SHP77 (cell line): ENCODE results near the gene CAPN6.

ENCODE experiments used
- DNase-seq, 2 experiments: peaks; one replicate each; lab custom pipeline; 2025; lab: John Stamatoyannopoulos, UW

The CAPN6 gene, protein sequence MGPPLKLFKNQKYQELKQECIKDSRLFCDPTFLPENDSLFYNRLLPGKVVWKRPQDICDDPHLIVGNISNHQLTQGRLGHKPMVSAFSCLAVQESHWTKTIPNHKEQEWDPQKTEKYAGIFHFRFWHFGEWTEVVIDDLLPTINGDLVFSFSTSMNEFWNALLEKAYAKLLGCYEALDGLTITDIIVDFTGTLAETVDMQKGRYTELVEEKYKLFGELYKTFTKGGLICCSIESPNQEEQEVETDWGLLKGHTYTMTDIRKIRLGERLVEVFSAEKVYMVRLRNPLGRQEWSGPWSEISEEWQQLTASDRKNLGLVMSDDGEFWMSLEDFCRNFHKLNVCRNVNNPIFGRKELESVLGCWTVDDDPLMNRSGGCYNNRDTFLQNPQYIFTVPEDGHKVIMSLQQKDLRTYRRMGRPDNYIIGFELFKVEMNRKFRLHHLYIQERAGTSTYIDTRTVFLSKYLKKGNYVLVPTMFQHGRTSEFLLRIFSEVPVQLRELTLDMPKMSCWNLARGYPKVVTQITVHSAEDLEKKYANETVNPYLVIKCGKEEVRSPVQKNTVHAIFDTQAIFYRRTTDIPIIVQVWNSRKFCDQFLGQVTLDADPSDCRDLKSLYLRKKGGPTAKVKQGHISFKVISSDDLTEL

DNA sequence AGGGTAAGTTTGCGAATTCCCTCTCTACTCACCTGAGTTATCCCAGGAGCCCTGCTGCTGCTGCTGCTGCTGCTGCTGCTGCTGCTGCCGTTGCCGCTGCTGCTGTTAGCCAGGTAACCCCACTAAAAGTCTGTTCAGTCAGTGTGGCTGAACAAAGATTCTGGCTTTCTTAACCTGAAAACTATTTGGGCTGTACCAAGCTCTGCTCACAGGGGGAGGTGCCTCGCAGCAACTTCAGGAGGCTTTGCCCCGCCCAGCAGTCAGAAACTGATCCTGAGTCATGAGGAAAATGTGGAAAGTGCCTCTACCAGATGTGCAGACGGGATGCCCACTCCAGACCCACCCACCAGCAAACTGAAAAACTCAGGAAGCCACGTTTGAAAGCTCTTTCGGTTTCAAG lies at the start of gene CAPN6:
CAPN6 (minus strand) TSS at position 145 of the 400 bp plus-strand sequence. CDS start 6,547 bp downstream, outside the sequence.
- DNase-seq: no peak

DNA sequence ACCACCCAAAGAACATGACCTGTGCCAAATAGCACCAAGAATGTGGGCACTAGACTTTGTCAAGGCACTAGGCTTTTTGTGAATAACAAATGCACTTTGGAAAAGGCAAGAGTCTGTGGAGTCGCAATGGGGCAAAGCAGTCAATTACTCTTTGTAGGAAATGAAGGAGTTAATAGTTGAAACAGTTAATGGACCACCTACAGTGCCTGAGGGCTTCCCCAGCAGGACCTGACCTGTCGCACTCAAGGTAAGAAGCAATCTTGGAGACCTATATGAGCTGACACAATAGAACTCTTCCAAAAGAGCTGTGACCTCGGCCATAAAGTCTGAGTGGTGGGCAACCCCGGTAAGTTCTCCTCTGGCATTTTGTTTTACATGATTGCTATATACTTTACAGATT lies 49.2 kb upstream of the CAPN6 start:
- no peak for DNase-seq

DNA sequence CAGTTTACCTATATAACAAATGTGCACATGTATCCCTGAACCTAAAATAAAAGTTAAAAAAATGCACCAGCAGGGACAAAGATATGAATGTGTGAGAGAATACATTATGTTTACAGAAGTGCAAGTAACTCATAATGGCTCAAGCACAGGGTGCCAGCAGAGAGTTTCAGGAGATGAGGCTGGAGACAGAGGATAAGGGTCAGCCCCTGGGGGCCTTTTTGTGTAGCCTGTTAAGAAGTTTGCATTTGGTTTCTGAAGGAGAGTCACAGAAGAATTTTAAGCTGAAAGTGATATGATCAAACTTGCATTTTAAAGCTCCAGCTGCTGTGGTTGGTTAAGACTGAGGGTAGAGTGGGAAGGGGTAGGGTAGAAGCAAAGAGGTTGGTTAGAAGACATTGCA lies 48.6 kb upstream of the CAPN6 start:
- no peak for DNase-seq

DNA sequence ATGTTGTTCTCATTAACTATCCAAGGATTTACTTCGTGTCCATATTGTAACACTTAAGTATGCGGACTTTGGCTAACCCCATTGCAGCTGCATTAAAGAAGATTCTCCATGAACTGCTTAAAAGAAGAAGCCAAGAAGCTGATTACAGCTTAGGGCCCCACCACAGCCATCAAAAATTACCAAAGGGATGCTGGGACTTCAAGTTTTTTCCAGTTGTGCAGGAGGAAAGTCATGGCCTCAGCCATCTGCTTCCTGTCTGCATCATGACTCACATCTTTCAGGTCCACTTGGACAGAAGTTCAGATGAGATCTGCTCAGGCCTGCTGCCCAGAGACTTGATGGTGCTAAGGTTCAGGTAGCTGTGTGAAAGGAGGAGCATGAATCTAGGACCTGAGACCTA lies 38.8 kb upstream of the CAPN6 start:
- DNase-seq: no peak

DNA sequence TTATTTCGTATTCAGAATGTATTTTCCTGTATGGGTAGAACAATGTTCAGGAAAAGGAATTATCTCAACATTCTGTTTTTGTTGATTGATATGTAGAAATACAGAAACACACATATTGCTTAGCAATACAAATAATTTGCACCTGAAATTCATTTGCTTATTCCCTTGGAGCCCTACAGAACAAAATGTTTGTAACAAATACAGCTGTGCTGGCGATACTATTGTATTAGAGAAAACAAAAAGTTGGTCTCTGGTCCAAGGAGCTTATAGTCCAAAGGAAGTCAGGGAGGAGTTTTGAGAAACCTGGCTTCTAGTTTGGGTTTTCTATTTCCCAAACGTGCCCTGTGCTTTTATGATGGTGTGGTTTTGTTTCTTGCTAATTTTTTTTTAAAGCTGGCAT lies 37.8 kb upstream of the CAPN6 start:
- DNase-seq: no peak

DNA sequence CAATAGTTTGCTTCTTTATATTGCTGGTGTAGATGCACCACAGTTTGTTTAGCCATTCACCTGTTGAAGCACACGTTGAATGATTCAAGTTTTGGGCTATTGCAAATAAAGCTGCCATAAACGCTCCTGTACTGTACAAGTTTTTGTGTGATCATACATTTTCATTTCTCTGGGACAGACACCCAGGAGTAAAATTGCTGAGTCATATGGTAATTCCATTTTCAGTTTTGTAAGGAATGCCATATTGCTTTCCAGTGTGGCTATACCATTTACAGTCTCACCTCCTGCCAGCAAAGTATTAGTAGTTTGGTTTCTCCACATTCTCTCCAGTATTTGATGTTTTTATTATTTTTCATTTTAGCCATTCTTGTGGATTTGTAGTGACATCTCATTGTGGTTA lies 32.0 kb upstream of the CAPN6 start:
- DNase-seq: no peak

DNA sequence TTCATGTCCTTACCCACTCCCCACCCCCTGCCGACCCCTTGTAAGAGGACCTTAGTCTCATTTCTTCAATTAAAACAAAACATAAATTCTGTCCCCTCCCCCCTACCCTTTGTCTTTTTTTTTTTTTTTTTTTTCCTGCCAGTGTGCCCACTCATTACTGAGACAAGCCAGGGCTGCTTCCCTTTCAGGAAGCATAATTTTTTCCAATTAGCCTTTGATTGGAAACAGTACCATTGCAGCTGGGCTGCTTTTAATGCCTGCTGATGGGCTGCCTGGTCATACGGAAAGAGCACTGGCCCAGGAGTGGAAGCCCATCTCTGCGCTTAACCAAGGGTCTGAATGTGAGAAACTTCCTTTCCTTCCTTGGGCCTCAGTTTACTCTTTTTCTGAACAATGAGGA lies 18.6 kb upstream of the CAPN6 start:
- no peak for DNase-seq

DNA sequence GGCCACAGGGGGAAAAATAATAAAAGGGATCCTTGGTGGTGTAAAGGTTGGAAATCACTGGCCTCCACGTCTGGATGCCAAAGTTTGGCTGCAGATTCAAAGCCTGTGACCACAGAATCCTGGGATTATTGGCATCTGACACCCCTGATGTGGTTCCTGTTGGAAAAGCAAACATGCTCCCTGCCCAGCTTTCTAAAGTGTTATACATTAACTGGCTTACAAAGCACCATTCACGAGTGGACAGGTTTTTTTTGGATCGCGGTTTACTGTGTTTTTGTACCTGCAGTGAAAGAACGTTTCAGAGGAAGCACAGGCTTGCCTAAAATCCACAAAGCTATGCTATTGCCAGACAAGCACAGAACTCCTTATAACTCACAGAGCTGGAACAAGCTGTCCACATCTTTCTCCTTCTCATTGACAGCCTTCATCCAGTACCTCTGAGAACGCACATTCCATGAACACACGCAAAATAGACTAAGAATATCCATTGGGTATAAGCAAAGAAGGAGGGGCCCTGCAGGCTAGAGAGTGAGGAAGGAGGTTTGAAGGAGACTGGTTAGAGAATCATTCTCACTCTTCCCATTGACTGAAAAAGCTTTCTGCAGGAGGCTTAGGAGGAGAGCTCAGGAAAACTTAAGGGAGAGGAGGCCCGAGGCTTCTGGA lies 14.5 kb upstream of the CAPN6 start:
- DNase-seq: no peak

DNA sequence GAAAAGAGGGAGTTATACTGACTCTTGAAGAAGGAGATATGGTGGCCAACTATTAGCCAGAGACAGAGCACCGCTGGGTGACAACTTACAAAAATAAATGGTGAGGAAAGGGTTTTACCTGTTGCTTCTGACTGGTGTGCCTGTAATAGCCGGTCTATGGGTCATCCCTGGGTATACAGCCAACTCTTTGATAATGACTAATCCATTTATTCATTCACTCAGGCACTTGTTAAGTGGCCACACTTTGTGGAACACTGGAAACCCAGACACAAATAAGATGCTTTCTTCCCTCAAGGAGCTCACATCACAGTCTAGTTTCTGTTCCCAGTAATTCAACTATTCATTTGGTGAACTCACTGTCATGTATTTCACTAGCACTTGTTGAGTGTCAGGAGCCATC lies 13.2 kb upstream of the CAPN6 start:
- no peak for DNase-seq

DNA sequence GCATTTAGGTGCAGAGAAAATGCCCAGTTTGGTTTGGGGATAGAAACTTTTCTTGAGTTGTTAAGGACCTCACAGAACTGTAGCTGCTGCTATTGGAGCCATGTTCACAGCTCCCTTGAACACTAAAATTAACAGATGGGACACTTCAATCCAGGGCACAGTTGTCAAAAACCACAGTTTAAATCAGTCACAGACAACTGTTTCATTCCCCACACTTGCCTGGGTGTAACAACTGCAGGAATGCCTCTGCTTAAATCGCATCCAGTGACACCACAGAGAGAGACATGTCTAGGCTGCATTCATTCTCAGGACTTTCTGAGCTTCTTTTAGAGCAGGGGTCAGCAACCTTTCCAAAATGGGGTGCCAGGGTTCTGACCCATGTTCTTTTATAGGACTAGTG lies 12.7 kb upstream of the CAPN6 start:
- no peak for DNase-seq

DNA sequence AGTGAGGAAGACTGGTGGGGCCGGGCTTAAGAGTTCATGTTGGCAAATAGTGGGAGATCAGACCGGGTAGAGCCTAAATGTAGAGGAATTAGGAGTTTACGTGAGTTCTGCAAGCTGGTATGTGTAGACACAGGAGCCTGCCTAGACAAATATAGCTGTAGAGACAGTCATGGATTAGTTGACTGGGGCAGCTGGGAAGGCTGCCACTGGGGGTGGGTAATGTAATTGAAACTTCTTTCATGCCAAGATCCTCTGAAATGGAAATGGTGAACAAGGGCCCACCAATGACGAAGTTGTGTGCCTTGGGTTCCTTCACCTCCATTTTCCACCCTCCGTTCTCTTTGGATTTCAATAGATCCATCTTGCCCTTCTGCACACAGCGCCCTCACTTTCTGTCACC lies 11.9 kb upstream of the CAPN6 start:
- no peak for DNase-seq

DNA sequence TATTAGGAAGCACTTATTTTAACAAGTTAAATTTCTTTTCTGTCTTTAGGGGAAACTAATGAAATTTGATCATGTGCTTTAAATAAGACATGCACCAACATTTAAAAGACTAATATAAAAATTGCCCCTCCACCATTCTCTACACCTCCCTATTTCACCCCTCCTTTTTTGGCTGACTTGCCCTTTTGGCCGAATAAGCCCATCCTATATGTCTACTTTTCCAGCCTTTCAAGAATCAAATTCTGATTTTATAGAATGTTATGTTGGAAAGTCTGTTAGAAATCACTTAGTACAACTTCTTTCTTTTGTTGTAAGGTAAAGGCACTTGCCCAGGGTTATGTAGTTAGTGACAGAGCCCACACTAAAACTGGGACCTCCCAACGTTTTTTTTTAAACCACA lies 1.8 kb downstream of the CAPN6 start:
- DNase-seq: no peak

DNA sequence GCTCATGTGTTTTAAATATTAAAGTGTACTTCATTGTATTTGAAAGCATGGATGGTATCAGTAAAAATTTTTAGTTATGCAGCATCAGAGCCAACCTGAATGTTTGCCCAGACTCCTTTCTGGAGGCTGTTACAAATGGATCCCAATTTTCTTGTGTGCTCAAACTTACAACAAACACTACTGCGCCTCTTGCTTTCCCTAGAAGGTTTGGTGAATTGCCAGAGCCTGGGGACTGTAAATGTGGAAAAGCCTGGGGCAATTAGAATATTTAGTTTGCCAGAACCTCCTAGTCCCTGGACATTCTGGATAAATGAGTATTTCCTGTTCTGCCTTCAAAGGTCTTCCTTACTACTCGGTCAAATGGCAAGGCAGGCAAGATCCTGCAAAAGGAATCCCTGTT lies 4.8 kb downstream of the CAPN6 start:
- DNase-seq: no peak

DNA sequence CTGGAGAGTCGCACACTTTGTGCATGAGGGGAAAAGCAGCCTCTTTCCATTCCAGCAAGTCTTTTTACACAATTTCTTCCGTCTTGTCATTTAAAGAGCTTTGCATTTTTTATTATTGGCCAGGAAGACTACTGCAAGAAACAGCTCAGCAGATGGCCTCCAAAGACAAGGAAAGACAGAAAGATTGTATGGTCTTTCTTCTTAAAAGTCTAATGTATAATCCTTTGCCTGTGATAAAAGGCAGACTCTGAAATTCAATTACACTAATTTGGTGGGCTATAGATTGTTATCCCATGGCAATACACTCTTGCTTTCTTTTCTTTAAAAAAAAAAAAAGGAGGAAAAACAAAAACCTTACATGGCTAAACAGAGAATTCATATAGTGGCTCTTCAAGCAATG lies 5.9 kb downstream of the CAPN6 start:
- no peak for DNase-seq

DNA sequence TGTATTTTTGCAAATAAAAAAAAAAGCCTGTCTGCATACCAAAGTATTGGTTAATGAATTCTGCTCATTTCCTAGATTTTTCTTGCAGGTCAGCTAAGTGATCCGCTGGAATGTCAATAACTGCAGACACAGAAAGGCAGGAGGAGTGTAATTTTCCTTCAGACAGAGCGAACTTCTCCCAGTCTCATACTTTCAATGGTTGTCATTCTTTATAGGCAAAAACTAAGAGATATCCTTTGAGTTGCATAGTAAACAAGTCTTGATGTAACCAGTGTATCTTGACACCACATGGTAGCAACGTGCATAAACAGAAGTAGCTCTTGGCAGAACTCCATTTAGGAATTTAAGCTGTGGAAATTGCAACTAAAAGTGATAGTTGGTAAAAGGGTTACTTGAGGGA lies 8.2 kb downstream of the CAPN6 start:
- no peak for DNase-seq

DNA sequence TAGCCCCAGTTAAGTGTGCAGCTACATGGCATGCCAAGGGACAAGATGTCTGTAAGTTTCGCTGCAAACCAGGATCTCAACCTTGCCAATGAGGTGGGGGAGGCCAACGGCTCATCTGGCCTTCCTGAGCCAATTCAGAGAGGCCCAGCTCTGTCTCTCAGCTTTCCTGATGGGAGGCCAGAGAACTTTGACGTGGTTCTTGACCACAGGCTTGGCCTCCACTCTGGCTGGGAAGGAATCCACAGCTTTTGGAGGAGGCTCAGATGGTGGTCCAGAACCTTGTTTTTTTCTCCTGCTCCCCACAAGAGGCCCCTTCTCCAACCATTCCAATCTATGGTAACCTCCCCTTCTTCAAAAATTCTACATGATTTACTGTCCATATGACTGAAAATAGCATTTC lies 9.8 kb downstream of the CAPN6 start:
- no peak for DNase-seq

DNA sequence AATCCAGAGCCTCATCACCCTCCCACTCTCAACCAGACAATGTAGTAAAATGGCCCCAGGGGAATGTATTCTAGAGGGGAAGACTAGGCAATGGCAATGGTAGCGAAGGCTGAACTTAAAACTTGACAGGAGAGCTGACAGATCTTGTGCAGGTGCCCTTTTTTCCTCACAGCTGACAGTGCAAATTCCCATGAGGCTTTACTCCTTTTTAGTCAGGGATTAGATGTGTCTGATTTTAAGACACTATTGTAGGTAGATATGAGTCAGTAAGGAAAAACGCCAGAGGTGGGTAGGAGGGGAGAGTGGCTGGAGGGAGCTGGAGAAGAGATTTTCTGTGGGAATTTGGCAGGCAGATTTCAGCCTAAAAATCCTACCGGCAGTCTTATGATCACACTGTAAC lies 10.7 kb downstream of the CAPN6 start:
- no peak for DNase-seq

DNA sequence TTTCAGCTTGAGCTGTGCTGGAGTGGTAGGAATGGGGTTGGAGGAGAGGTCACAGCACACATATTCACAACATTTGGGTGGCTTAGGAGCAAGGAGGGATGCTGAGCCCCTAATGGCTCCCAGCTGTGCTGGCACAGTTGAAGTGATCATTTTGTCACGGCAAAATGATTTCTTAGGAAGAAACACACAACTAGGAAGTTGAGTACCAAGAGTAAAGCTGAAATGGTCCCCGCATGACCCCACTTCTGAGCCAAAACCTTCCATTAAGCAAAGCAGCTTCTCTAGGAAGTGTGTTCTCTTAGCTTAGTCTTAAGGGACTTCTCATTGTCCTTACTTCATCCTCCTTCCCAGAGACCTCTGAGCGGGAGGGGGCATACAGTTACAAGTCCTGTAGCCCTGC lies 12.6 kb downstream of the CAPN6 start:
- no peak for DNase-seq

DNA sequence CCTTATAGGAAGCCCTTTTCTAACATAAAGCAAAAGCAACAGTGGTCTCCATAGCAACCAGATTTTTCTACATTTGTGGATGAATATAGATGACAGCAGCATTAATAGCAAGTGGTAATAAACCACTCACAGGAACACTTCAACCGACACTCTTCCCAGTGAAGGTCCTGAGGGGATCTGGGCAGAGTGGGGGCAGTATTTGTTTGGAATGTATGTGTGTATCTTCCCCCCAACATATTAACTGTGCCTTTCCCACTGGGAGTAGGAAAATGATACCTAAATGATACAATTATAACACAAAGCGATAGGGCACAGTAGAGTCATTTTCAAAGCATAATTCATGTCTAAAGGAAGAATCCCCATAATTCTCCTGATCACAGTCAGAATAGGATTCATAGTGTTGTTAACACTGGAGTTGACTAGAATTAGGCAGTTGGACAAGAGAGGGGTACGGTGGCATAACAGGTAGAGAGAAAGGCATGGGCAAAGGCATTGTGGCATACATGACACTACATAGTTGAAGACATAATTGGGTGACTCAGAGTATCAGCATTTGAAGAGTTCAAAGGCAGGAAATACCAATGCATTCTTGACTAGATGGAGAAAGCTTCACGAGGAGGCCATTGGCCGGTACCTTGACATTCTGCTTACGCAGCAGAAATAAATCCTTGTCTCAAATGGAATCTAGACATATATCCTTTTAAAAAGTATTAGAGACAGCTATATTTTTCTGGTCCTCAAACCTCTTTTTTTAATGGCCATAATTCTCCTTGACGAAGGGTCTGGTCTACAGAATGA lies 15.2 kb downstream of the CAPN6 start:
- DNase-seq: no peak

DNA sequence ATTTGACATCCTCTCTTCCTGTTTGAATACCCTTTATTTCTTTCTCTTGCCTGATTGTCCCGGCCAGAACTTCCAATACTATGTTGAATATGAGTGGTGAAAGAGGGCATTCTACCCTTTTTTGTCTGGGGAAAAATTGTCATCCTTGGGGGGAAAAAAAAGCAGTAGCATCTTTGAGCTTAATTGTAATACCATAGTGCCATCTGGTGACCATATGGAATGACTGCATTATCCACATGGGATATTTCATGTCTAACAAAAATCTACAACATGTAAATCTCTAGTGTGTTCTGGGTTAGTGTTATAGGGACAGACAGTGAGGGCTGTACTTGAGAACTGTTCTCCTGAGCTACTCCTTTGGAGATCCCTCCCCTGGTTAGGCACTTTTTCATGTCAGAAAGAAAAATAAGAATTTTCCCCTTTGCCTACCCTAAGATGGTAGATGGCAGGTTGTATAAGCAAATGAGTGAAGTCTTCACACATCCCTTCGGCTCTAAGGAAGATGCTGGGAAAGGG lies 26.0 kb downstream of the CAPN6 start:
- no peak for DNase-seq

DNA sequence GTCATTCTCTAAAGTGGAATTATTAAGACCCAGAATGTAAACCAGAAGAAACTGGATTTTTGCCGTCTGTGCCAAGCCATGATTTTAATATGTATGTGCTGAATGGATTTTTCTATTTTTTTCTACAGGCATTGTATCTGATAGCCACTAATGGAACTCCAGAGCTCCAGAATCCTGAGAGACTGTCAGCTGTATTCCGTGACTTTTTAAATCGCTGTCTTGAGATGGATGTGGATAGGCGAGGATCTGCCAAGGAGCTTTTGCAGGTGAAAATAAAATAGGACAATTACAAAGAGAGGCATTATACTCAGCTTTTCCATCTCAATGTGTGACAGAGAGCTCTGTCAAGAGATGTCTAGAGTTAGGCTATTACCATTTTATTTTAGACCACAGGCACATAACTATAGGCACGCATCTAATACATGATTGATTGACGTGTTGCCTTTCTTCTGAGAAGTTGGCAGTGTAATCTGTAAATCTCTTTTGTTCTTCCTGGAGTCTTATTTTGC lies 53.9 kb downstream of the CAPN6 start:
- no peak for DNase-seq

DNA sequence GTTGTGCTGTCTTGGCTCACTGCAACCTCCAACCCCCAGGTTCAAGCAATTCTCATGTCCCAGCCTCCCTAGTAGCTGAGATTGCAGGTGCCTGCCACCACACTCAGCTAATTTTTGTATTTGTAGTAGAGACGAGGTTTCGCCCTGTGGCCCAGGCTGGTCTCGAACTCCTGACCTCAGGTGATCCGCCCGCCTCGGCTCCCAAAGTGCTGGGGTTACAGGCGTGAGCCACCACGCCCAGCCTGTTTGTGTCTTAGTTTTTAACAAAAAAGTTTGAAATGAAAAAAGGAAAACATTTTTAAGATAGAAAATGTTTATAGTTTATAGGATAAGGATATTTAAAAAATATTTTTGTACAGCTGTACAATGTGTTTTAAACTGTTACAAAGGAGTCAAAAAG lies 62.4 kb downstream of the CAPN6 start:
- DNase-seq: no peak
